ENCODE measurements around the gene BTBD9. TPM values are rescaled to one million over a fixed set of nuclear protein-coding genes. Genes with fewer than 3 reads are reported as not detected.

Gene BTBD9
- total RNA-seq, 1 donor from 2014 or later, result 9.9 TPM

DNA sequence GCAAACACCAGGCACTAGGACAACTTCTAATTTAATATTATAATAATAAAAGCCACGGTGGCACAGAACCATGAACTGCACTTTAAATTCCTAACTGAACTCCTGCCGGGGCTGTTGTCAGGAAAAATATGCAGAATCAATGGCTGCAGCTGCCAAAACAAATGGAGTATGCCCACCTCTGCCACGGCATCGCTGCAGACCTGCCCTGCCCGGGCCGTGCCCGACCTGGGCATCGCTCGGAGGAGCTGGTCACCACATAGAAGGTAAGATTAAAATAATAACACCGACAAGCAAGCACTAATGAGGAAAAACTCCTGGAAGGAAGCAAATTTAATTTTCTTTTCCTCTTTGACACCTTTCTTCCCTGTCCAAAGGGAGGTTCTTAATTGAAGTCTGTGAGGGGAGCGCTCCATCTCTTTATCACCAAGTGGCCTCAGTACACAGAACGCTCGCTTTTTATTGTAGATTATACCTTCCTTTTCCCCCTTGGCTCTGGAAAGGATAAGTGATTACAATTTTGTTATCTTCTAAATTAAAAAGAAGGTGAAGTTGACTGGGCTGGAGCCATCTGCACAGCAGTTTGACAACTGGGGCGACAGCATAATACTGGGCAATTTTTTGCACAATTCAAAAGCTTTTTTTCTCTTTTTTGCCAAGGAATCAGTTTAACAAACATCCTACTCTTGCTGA lies 468.9 kb downstream of the BTBD9 start:
- Histone ChIP-seq H3K27me3 (no peaks in the 10 kb centered on the region), H3K27ac (no peak overlapping the region), H3K36me3 (peaks cover 0 to 4% of the 10 kb centered on the region in 2 donors), H3K4me3 (no peak overlapping the region), H3K9me3 (no peaks in the 10 kb centered on the region), H3K4me1 (no peaks in the 10 kb centered on the region)
- DNase-seq (ENCODE audit: low spot score in 2 of 2), result no peak
- intact Hi-C loops (cut with DNase I), result no loop called here
- TF ChIP-seq, protein P1, sequence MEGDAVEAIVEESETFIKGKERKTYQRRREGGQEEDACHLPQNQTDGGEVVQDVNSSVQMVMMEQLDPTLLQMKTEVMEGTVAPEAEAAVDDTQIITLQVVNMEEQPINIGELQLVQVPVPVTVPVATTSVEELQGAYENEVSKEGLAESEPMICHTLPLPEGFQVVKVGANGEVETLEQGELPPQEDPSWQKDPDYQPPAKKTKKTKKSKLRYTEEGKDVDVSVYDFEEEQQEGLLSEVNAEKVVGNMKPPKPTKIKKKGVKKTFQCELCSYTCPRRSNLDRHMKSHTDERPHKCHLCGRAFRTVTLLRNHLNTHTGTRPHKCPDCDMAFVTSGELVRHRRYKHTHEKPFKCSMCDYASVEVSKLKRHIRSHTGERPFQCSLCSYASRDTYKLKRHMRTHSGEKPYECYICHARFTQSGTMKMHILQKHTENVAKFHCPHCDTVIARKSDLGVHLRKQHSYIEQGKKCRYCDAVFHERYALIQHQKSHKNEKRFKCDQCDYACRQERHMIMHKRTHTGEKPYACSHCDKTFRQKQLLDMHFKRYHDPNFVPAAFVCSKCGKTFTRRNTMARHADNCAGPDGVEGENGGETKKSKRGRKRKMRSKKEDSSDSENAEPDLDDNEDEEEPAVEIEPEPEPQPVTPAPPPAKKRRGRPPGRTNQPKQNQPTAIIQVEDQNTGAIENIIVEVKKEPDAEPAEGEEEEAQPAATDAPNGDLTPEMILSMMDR (IDR thresholded peaks at IDR 0.05), result no peak

DNA sequence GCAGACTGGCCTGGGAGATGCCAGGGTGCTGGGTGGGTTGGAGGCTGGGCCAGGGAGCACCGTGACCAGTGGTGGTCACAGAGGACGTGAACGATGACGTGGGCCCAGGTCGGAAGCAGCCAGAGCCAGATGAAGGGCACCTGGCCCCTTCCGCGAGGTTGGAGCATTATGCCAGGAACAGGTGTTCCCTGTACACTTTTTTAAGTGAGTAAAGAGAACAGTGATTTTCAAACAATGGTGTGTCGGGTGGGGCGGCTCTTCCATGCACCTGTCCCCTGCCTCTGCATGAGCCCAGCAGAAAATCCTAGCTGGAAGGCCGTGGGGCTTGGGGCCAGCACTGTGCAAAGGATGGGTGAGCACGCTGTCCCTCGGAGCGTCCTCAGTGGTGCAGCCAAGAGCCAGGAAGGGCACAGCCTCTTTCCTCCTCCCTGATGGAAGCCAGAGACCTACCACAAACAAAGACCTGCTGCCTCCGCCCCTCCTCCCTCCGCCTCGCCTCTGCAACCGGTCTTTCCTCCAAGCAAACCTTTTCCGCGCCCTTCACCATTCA lies 469.7 kb downstream of the BTBD9 start:
- intact Hi-C loops (cut with DNase I), result no loop called here
- TF ChIP-seq, protein P1 (IDR thresholded peaks at IDR 0.05), result no peak
- Histone ChIP-seq H3K4me1 (no peaks in the 10 kb centered on the region), H3K36me3 (peaks cover 0 to 4% of the 10 kb centered on the region in 2 donors), H3K9me3 (no peaks in the 10 kb centered on the region), H3K27me3 (no peaks in the 10 kb centered on the region), H3K4me3 (no peak overlapping the region), H3K27ac (no peak overlapping the region)
- no peak for DNase-seq (ENCODE audit: low spot score in 2 of 2)

DNA sequence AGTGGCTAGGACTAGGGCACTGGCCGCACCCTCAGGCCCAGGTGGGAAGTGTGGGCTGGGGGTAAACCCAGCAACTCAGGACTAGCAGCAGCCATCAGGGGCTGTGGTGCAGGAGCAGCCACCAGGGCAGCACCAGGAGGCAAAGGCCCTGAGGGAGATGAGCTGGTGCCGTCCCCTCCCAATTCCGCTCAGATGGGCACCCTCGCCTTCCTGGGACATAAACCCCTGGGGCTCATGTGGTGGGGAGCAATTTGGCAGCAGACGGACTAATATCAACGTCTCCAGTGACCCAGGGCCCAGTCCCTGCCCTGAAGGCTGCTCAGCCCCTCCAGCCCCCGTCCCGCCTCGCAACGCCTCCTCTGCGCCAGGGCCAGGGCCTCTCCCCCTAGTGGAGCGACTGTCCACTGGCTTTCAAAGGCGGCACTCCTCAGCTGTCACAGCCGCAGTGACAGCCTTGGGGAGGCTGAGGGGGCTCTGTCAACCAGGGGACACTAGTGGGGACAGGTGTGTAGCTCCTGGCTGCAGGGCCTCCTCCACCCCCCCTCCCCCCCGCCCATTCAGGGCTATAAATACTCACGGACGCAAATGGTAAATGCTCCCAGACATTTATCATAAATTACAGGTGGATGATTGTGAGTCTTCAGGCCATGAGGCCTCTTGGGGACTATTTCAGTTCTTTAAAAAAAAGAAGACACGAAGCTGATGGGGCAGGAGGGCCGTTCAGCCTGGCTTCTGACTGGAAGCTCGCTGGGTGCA lies 470.3 kb downstream of the BTBD9 start:
- Histone ChIP-seq H3K27ac (no peak overlapping the region), H3K9me3 (no peaks in the 10 kb centered on the region), H3K4me3 (no peak overlapping the region), H3K36me3 (peaks cover 0 to 4% of the 10 kb centered on the region in 2 donors), H3K27me3 (no peaks in the 10 kb centered on the region), H3K4me1 (no peaks in the 10 kb centered on the region)
- DNase-seq (ENCODE audit: low spot score in 2 of 2), result no peak
- TF ChIP-seq, protein P1 (IDR thresholded peaks at IDR 0.05), result no peak
- intact Hi-C loops (cut with DNase I), result no loop called here

DNA sequence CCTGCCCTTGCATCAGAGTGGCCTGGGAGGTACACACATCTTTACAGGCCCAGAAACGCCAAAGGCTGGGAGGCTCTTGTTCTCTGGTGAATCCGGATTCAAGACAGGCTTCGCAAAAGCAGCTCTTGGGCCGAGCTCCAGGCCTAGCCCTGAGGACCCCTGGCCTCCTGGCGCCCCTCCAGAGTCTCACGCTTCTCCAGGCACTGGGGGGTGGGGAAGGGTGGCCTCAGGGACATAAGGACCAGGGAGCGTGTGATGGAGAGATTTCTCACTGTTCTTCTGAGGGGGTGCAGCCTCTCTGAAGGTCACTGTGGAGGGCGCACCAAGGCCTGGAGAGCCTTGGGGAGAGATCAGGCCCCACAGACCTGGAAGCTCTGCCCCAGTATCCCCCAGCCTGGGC lies 471.0 kb downstream of the BTBD9 start:
- intact Hi-C loops (cut with DNase I), result no loop called here
- Histone ChIP-seq H3K9me3 (no peaks in the 10 kb centered on the region), H3K36me3 (peaks cover 0 to 4% of the 10 kb centered on the region in 2 donors), H3K4me3 (no peak overlapping the region), H3K27ac (no peak overlapping the region), H3K4me1 (no peaks in the 10 kb centered on the region), H3K27me3 (no peaks in the 10 kb centered on the region)
- TF ChIP-seq, protein P1 (IDR thresholded peaks at IDR 0.05), result no peak
- DNase-seq (ENCODE audit: low spot score in 2 of 2), result no peak

DNA sequence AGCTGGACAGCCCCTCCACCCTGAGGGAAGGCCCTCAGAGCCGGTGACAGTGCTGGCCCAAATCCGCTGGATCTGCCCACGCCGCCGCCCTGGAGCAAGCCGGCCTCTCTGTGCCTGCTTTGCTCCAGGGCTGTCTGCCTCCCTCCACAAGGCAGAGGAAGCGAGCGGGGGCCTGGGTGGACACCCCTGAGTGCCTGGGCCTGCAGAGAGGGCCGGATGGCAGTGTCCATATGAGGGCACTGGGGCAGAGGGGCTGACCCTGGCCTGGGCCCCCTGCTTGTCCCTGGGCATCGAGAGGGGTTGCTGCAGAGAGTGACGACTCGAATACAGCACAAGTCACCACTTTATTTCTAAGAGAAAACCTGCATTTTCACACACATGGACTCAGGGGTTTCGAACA lies 471.6 kb downstream of the BTBD9 start:
- DNase-seq (ENCODE audit: low spot score in 2 of 2), result no peak
- peaks cover 0 to 3% of the 10 kb centered on the region in 2 donors for H3K36me3 ChIP-seq
- no peak overlapping the region for H3K27ac ChIP-seq
- no peaks in the 10 kb centered on the region for H3K4me1 ChIP-seq
- no peak overlapping the region for H3K4me3 ChIP-seq
- TF ChIP-seq, protein P1 (IDR thresholded peaks at IDR 0.05), result no peak
- no peaks in the 10 kb centered on the region for H3K27me3 ChIP-seq
- intact Hi-C loops (cut with DNase I), result no loop called here
- no peaks in the 10 kb centered on the region for H3K9me3 ChIP-seq

Data from ascending aorta (tissue), 2 donors.